Tibial nerve (tissue), 4 donors: ENCODE results near the gene ASTN2. TPM values are rescaled to one million over a fixed set of nuclear protein-coding genes. Genes with fewer than 3 reads are reported as not detected.

ENCODE experiments used
- DNase-seq, 2 donors: peaks; one replicate each; pipeline ENCODE4 v3.0.0-alpha.2; 2019; ENCODE audit warnings: low spot score in 2 of 2
- H3K27ac ChIP-seq, 4 donors: fragments of 200-600 bp; sonication (generic) in 3 of 4; one replicate each; pipeline ENCODE4 v1.5.1; 2017 to 2019; ENCODE audit warnings: mild to moderate bottlenecking in 1 of 4
- H3K27me3 ChIP-seq, 2 donors: fragments of 200-600 bp; sonication (generic) in 1 of 2; one replicate each; pipeline versions ENCODE4 v1.5.1 to v1.6.0; 2017 to 2019
- H3K36me3 ChIP-seq, 3 donors: fragments of 200-600 bp; sonication (generic); one replicate each; pipeline ENCODE4 v1.5.1; 2018 to 2019
- H3K4me1 ChIP-seq, 4 donors: fragments of 200-600 bp; sonication (generic) in 3 of 4; one replicate each; pipeline ENCODE4 v1.5.1; 2017 to 2019
- H3K4me3 ChIP-seq, 4 donors: fragments of 200-600 bp; sonication (generic) in 3 of 4; one replicate each; pipeline ENCODE4 v1.5.1; 2017 to 2019; ENCODE audit warnings: mild to moderate bottlenecking in 1 of 4, moderate library complexity in 1 of 4
- H3K9me3 ChIP-seq, 4 donors: fragments of 200-600 bp; sonication (generic) in 3 of 4; one replicate each; pipeline ENCODE4 v1.5.1; 2017 to 2019
- CTCF ChIP-seq, 5 experiments: fragments of 200-600 bp in 3 of 5; fragments of 450-650 bp in 2 of 5; sonication (generic) in 3 of 5; IDR thresholded peaks; one replicate each; pipeline ENCODE4 v1.5.1; 2016 to 2019; ENCODE audit warnings: antibody characterized with exemption in 5 of 5, mild to moderate bottlenecking in 3 of 5, moderate library complexity in 2 of 5
- EP300 ChIP-seq, 2 donors: sonication (generic); formaldehyde crosslinking; IDR thresholded peaks; one replicate each; pipeline ENCODE4 v1.6.1; 2017; ENCODE audit warnings: antibody characterized with exemption in 2 of 2, mild to moderate bottlenecking in 1 of 2
- POLR2A ChIP-seq, 2 donors: fragments of 450-650 bp; IDR thresholded peaks; one replicate each; pipeline ENCODE4 v1.6.1; 2017; ENCODE audit warnings: antibody characterized with exemption in 2 of 2, mild to moderate bottlenecking in 2 of 2, moderate library complexity in 2 of 2
- WGBS, 2 donors: methylation state at CpG; one replicate each; pipeline ENCODE4 v1.1.5; 2018; 5-methylcytosine and 5-hydroxymethylcytosine counted together
- total RNA-seq, 4 donors: library from RNA; depleted of rRNA; stranded (reverse); fragments of >200 nt; gene quantifications; one replicate each; pipeline ENCODE4 v1.1.0, GENCODE V29; 2016

The ASTN2 gene
- total RNA-seq, 4 donors from 2014 or later, result 9.0 to 14.9 (median 12.3) TPM

GRCh38 chr9:117405950-117406705 lies 8.7 kb downstream of the ASTN2 start:
- Histone ChIP-seq H3K9me3 (no peaks in the 10 kb centered on the region), H3K27ac (peak overlapping the region in 2 of 4 donors; percentile 10 to 15), H3K27me3 (no peaks in the 10 kb centered on the region), H3K4me3 (no peak overlapping the region), H3K36me3 (no peaks in the 10 kb centered on the region), H3K4me1 (peaks cover 0 to 22% (median 1%) of the 10 kb centered on the region in 4 donors)
- DNase-seq, result no peak
- no peak for TF ChIP-seq POLR2A (IDR thresholded peaks at IDR 0.05)
- no peak for TF ChIP-seq CTCF (IDR thresholded peaks at IDR 0.05)
- TF ChIP-seq EP300 (IDR thresholded peaks at IDR 0.05), result no peak
- WGBS, 2 donors, result 65 to 72% methylated on average over 7 of the region's 7 CpGs

- Histone ChIP-seq H3K9me3 (no peaks in the 10 kb centered on the region), H3K27ac (peak overlapping the region in 1 of 4 donors; percentile 67), H3K4me3 (no peak overlapping the region), H3K36me3 (no peaks in the 10 kb centered on the region), H3K4me1 (peaks cover 0 to 22% (median 1%) of the 10 kb centered on the region in 4 donors), H3K27me3 (no peaks in the 10 kb centered on the region)
- TF ChIP-seq EP300 (IDR thresholded peaks at IDR 0.05) (no peak), CTCF (IDR thresholded peaks at IDR 0.05) (no peak), POLR2A (IDR thresholded peaks at IDR 0.05) (no peak)
- DNase-seq, result no peak
- WGBS, 2 donors, result 69 to 75% methylated on average over 2 of the region's 2 CpGs
Measured at GRCh38 chr9:117403848-117404247, 11.0 kb downstream of the ASTN2 start.

GRCh38 chr9:117403403-117403811 lies 11.4 kb downstream of the ASTN2 start:
- no peaks in the 10 kb centered on the region for H3K9me3 ChIP-seq
- H3K4me3 ChIP-seq, result no peak overlapping the region
- 12 to 28% methylated on average over 6 of the region's 6 CpGs for WGBS, 2 donors
- H3K27ac ChIP-seq, result peak overlapping the region in 2 of 4 donors; percentile 42 to 67
- no peak for DNase-seq
- TF ChIP-seq EP300 (IDR thresholded peaks at IDR 0.05), result peak in 1 of 2 donors; percentile 64
- TF ChIP-seq POLR2A (IDR thresholded peaks at IDR 0.05), result no peak
- no peak for TF ChIP-seq CTCF (IDR thresholded peaks at IDR 0.05)
- no peaks in the 10 kb centered on the region for H3K36me3 ChIP-seq
- H3K27me3 ChIP-seq, result no peaks in the 10 kb centered on the region
- peaks cover 0 to 22% (median 1%) of the 10 kb centered on the region in 4 donors for H3K4me1 ChIP-seq

GRCh38 chr9:117400171-117400570 lies 14.7 kb downstream of the ASTN2 start:
- no peaks in the 10 kb centered on the region for H3K9me3 ChIP-seq
- H3K27me3 ChIP-seq, result no peaks in the 10 kb centered on the region
- 38 to 47% methylated on average over 2 of the region's 2 CpGs for WGBS, 2 donors
- no peak for TF ChIP-seq CTCF (IDR thresholded peaks at IDR 0.05)
- no peak for TF ChIP-seq EP300 (IDR thresholded peaks at IDR 0.05)
- H3K4me3 ChIP-seq, result no peak overlapping the region
- no peaks in the 10 kb centered on the region for H3K36me3 ChIP-seq
- no peak overlapping the region for H3K27ac ChIP-seq
- H3K4me1 ChIP-seq, result peaks cover 0 to 14% (median 1%) of the 10 kb centered on the region in 4 donors
- no peak for DNase-seq

GRCh38 chr9:117395151-117395650 lies 19.7 kb downstream of the ASTN2 start:
- 57 to 75% methylated on average over 5 of the region's 5 CpGs for WGBS, 2 donors
- H3K4me1 ChIP-seq, result no peaks in the 10 kb centered on the region
- H3K27ac ChIP-seq, result no peak overlapping the region
- no peak for DNase-seq
- H3K27me3 ChIP-seq, result no peaks in the 10 kb centered on the region
- no peaks in the 10 kb centered on the region for H3K9me3 ChIP-seq
- TF ChIP-seq EP300 (IDR thresholded peaks at IDR 0.05) (no peak), CTCF (IDR thresholded peaks at IDR 0.05) (no peak), POLR2A (IDR thresholded peaks at IDR 0.05) (no peak)
- H3K36me3 ChIP-seq, result no peaks in the 10 kb centered on the region
- H3K4me3 ChIP-seq, result no peak overlapping the region
